IPS-15b (cell line): ENCODE data around the gene RDH5.
"Not testable (repeated sequence)": the region's sequence is repeated elsewhere in the genome, so short reads cannot be mapped to it uniquely, and the experiment has no call there.

ENCODE experiments used
- H3K27me3 ChIP-seq: one replicate; pipeline ENCODE4 v1.6.1; 2013; ENCODE audit warnings: low read length; ENCODE audit not compliant: control insufficient read depth, insufficient read depth
- H3K36me3 ChIP-seq: one replicate; pipeline ENCODE4 v1.6.1; 2013; ENCODE audit warnings: low read length; ENCODE audit not compliant: control insufficient read depth, insufficient read depth
- H3K4me1 ChIP-seq: one replicate; pipeline ENCODE4 v1.6.1; 2013; ENCODE audit warnings: mild to moderate bottlenecking, low read length; ENCODE audit not compliant: control insufficient read depth, insufficient read depth
- H3K4me3 ChIP-seq: one replicate; pipeline ENCODE4 v1.5.1; 2013; ENCODE audit warnings: low read depth, low read length
- H3K9ac ChIP-seq: one replicate; pipeline ENCODE4 v1.6.1; 2013; ENCODE audit warnings: low read depth, mild to moderate bottlenecking, low read length
- H3K9me3 ChIP-seq: one replicate; pipeline ENCODE4 v1.6.1; 2013; ENCODE audit warnings: mild to moderate bottlenecking, low read length; ENCODE audit not compliant: control insufficient read depth, insufficient read depth

The RDH5 gene

GRCh38 chr12:55745361-55746173 is 25.4 kb downstream of the RDH5 start:
- H3K9ac ChIP-seq = peak overlapping the region; percentile 84
- peak overlapping the region; percentile 94 for H3K4me3 ChIP-seq
- peaks cover 32% of the 10 kb centered on the region for H3K4me1 ChIP-seq
- H3K9me3 ChIP-seq = no peaks in the 10 kb centered on the region
- H3K36me3 ChIP-seq = peaks cover 21% of the 10 kb centered on the region
- H3K27me3 ChIP-seq = no peaks in the 10 kb centered on the region

- H3K9me3 ChIP-seq = no peaks in the 10 kb centered on the region
- H3K36me3 ChIP-seq = peaks cover 22% of the 10 kb centered on the region
- peak overlapping the region; percentile 62 for H3K9ac ChIP-seq
- H3K27me3 ChIP-seq = no peaks in the 10 kb centered on the region
- peak overlapping the region; percentile 65 for H3K4me3 ChIP-seq
- H3K4me1 ChIP-seq = peaks cover 32% of the 10 kb centered on the region
These were observed 26.1 kb downstream of the RDH5 start for GRCh38 chr12:55746174-55746912.

- H3K4me3 ChIP-seq = peak overlapping the region; percentile 65
- H3K9me3 ChIP-seq = no peaks in the 10 kb centered on the region
- no peaks in the 10 kb centered on the region for H3K27me3 ChIP-seq
- H3K9ac ChIP-seq = peak overlapping the region; percentile 62
- H3K4me1 ChIP-seq = peaks cover 30% of the 10 kb centered on the region
- peaks cover 26% of the 10 kb centered on the region for H3K36me3 ChIP-seq
These were observed 26.7 kb downstream of the RDH5 start for GRCh38 chr12:55746913-55747231.

GRCh38 chr12:55748230-55748993 is 28.2 kb downstream of the RDH5 start:
- Histone ChIP-seq H3K4me3 (no peak overlapping the region), H3K36me3 (peaks cover 36% of the 10 kb centered on the region), H3K9me3 (no peaks in the 10 kb centered on the region), H3K4me1 (peaks cover 26% of the 10 kb centered on the region), H3K27me3 (no peaks in the 10 kb centered on the region), H3K9ac (no peak overlapping the region)

- H3K9me3 ChIP-seq = no peaks in the 10 kb centered on the region
- H3K9ac ChIP-seq = no peak overlapping the region
- H3K4me3 ChIP-seq = no peak overlapping the region
- H3K27me3 ChIP-seq = no peaks in the 10 kb centered on the region
- H3K36me3 ChIP-seq = peaks cover 18% of the 10 kb centered on the region
- H3K4me1 ChIP-seq = peaks cover 7% of the 10 kb centered on the region
These were observed 35.1 kb downstream of the RDH5 start for GRCh38 chr12:55755246-55755645.

GRCh38 chr12:55757701-55758100 is 37.5 kb downstream of the RDH5 start:
- Histone ChIP-seq H3K4me3 (no peak overlapping the region), H3K4me1 (peaks cover 3% of the 10 kb centered on the region), H3K36me3 (peaks cover 5% of the 10 kb centered on the region), H3K9me3 (no peaks in the 10 kb centered on the region), H3K9ac (no peak overlapping the region), H3K27me3 (no peaks in the 10 kb centered on the region)

GRCh38 chr12:55758575-55758974 is 38.4 kb downstream of the RDH5 start:
- not testable (repeated sequence) for H3K27me3 ChIP-seq

GRCh38 chr12:55760663-55761062 is 40.5 kb downstream of the RDH5 start:
- no peak overlapping the region for H3K4me3 ChIP-seq
- H3K9me3 ChIP-seq = no peaks in the 10 kb centered on the region
- no peaks in the 10 kb centered on the region for H3K27me3 ChIP-seq
- H3K4me1 ChIP-seq = no peaks in the 10 kb centered on the region
- H3K36me3 ChIP-seq = peaks cover 3% of the 10 kb centered on the region
- H3K9ac ChIP-seq = no peak overlapping the region

More at GRCh38 chr12:55758575-55758974, 38.4 kb downstream of the RDH5 start:
- not testable (repeated sequence) for H3K9me3 ChIP-seq, H3K9ac ChIP-seq, H3K4me3 ChIP-seq, H3K4me1 ChIP-seq, H3K36me3 ChIP-seq

GRCh38 chr12:55762646-55763045 is 42.5 kb downstream of the RDH5 start:
- Histone ChIP-seq H3K27me3 (no peaks in the 10 kb centered on the region), H3K4me3 (no peak overlapping the region), H3K9ac (no peak overlapping the region), H3K36me3 (no peaks in the 10 kb centered on the region), H3K9me3 (no peaks in the 10 kb centered on the region), H3K4me1 (peaks cover 4% of the 10 kb centered on the region)

GRCh38 chr12:55765736-55766290 is 45.6 kb downstream of the RDH5 start:
- H3K4me3 ChIP-seq = no peak overlapping the region
- H3K4me1 ChIP-seq = peaks cover 4% of the 10 kb centered on the region
- no peaks in the 10 kb centered on the region for H3K9me3 ChIP-seq
- H3K9ac ChIP-seq = no peak overlapping the region
- no peaks in the 10 kb centered on the region for H3K27me3 ChIP-seq
- no peaks in the 10 kb centered on the region for H3K36me3 ChIP-seq

GRCh38 chr12:55767156-55767555 is 47.0 kb downstream of the RDH5 start:
- Histone ChIP-seq H3K9me3 (no peaks in the 10 kb centered on the region), H3K4me1 (peaks cover 4% of the 10 kb centered on the region), H3K36me3 (peaks cover 3% of the 10 kb centered on the region), H3K9ac (no peak overlapping the region), H3K4me3 (no peak overlapping the region), H3K27me3 (no peaks in the 10 kb centered on the region)
